ENCODE data around the gene MB21D2.

DNA sequence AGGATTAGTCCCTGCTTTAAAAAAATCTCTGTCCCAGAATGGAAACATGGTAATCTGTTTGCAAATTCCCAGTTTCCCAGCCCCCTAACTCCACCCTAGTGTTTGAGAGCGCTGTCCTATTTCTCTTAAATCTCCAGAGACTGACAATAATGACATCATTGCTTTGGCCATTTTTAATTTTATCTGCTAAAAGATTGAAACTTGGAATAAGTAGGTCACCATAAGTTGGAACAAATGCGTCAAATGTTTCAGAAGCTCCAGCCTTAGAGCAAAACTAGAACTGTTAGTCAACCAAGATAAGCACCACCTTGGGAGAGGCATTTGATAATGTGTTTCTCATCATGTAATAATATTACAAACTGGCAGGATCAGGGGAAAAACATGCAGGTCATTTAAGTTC, 25.7 kb upstream of the MB21D2 start:
- TF ChIP-seq, protein P1, sequence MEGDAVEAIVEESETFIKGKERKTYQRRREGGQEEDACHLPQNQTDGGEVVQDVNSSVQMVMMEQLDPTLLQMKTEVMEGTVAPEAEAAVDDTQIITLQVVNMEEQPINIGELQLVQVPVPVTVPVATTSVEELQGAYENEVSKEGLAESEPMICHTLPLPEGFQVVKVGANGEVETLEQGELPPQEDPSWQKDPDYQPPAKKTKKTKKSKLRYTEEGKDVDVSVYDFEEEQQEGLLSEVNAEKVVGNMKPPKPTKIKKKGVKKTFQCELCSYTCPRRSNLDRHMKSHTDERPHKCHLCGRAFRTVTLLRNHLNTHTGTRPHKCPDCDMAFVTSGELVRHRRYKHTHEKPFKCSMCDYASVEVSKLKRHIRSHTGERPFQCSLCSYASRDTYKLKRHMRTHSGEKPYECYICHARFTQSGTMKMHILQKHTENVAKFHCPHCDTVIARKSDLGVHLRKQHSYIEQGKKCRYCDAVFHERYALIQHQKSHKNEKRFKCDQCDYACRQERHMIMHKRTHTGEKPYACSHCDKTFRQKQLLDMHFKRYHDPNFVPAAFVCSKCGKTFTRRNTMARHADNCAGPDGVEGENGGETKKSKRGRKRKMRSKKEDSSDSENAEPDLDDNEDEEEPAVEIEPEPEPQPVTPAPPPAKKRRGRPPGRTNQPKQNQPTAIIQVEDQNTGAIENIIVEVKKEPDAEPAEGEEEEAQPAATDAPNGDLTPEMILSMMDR (IDR thresholded peaks at IDR 0.05 in 2 of 3, conservative IDR thresholded peaks at IDR 0.05 in 1 of 3; ENCODE audit: borderline replicate concordance in 1 of 3, insufficient read depth in 1 of 3, low read depth in 2 of 3, low read length in 2 of 3) = no peak
- no peak for TF ChIP-seq POLR2AphosphoS5 (IDR thresholded peaks at IDR 0.05; ENCODE audit: low read depth, low read length)
- TF ChIP-seq, protein P2, sequence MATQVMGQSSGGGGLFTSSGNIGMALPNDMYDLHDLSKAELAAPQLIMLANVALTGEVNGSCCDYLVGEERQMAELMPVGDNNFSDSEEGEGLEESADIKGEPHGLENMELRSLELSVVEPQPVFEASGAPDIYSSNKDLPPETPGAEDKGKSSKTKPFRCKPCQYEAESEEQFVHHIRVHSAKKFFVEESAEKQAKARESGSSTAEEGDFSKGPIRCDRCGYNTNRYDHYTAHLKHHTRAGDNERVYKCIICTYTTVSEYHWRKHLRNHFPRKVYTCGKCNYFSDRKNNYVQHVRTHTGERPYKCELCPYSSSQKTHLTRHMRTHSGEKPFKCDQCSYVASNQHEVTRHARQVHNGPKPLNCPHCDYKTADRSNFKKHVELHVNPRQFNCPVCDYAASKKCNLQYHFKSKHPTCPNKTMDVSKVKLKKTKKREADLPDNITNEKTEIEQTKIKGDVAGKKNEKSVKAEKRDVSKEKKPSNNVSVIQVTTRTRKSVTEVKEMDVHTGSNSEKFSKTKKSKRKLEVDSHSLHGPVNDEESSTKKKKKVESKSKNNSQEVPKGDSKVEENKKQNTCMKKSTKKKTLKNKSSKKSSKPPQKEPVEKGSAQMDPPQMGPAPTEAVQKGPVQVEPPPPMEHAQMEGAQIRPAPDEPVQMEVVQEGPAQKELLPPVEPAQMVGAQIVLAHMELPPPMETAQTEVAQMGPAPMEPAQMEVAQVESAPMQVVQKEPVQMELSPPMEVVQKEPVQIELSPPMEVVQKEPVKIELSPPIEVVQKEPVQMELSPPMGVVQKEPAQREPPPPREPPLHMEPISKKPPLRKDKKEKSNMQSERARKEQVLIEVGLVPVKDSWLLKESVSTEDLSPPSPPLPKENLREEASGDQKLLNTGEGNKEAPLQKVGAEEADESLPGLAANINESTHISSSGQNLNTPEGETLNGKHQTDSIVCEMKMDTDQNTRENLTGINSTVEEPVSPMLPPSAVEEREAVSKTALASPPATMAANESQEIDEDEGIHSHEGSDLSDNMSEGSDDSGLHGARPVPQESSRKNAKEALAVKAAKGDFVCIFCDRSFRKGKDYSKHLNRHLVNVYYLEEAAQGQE (IDR thresholded peaks at IDR 0.05; ENCODE audit: low read depth) = no peak
- no peak for TF ChIP-seq POLR2A (IDR thresholded peaks at IDR 0.05; ENCODE audit: borderline replicate concordance, extremely low read depth, insufficient read depth, insufficient read length)
- TF ChIP-seq, protein P3, sequence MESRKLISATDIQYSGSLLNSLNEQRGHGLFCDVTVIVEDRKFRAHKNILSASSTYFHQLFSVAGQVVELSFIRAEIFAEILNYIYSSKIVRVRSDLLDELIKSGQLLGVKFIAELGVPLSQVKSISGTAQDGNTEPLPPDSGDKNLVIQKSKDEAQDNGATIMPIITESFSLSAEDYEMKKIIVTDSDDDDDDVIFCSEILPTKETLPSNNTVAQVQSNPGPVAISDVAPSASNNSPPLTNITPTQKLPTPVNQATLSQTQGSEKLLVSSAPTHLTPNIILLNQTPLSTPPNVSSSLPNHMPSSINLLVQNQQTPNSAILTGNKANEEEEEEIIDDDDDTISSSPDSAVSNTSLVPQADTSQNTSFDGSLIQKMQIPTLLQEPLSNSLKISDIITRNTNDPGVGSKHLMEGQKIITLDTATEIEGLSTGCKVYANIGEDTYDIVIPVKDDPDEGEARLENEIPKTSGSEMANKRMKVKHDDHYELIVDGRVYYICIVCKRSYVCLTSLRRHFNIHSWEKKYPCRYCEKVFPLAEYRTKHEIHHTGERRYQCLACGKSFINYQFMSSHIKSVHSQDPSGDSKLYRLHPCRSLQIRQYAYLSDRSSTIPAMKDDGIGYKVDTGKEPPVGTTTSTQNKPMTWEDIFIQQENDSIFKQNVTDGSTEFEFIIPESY (IDR thresholded peaks at IDR 0.05; ENCODE audit: extremely low read depth, insufficient replicate concordance, low read length) = no peak
- TF ChIP-seq RAD21 (IDR thresholded peaks at IDR 0.05; ENCODE audit: low read depth) = no peak
- no peak for TF ChIP-seq EZH2 (IDR thresholded peaks at IDR 0.05)

All from HCT116 (cell line).